Esophagus muscularis mucosa (tissue), 4 donors: ENCODE results near the gene KRTAP10-7. TPM values are rescaled to one million over a fixed set of nuclear protein-coding genes. Genes with fewer than 3 reads are reported as not detected.
"Not testable (repeated sequence)": the region's sequence is repeated elsewhere in the genome, so short reads cannot be mapped to it uniquely, and the experiment has no call there.

Experiments
- DNase-seq: peaks from one replicate; pipeline ENCODE4 v3.0.0-alpha.2; 2017; ENCODE audit errors: extremely low spot score
- H3K27ac ChIP-seq, 4 donors: fragments of 200-600 bp; sonication (generic); replicated peaks in 1 of 4; 1 replicate in 3 of 4; 2 replicates in 1 of 4; pipeline ENCODE4 v1.5.1; 2016 to 2019; ENCODE audit warnings: mild to moderate bottlenecking in 1 of 4
- H3K27me3 ChIP-seq, 4 donors: fragments of 200-600 bp; sonication (generic); one replicate each; pipeline versions ENCODE4 v1.5.1 to v1.6.0; 2016 to 2019
- H3K36me3 ChIP-seq, 4 donors: fragments of 200-600 bp; sonication (generic); one replicate each; pipeline ENCODE4 v1.5.1; 2016 to 2019
- H3K4me1 ChIP-seq, 4 donors: fragments of 200-600 bp; sonication (generic); one replicate each; pipeline ENCODE4 v1.5.1; 2016 to 2019
- H3K4me3 ChIP-seq, 4 donors: fragments of 200-600 bp; sonication (generic); 1 replicate in 2 of 4; 2 replicates in 2 of 4; pipeline ENCODE4 v1.5.1; 2016 to 2019; ENCODE audit warnings: mild to moderate bottlenecking in 4 of 4, moderate library complexity in 1 of 4
- H3K9me3 ChIP-seq, 4 donors: fragments of 200-600 bp; sonication (generic); 1 replicate in 3 of 4; 2 replicates in 1 of 4; pipeline ENCODE4 v1.5.1; 2016 to 2019
- EP300 ChIP-seq: sonication (generic); formaldehyde crosslinking; IDR thresholded peaks from one replicate; pipeline ENCODE4 v1.6.1; 2017; ENCODE audit warnings: antibody characterized with exemption
- POLR2A ChIP-seq: fragments of 450-650 bp; IDR thresholded peaks from one replicate; pipeline ENCODE4 v1.6.1; 2017; ENCODE audit warnings: antibody characterized with exemption, moderate library complexity, mild to moderate bottlenecking, low read depth
- POLR2AphosphoS5 ChIP-seq, 2 donors: sonication (generic); formaldehyde crosslinking; IDR thresholded peaks; one replicate each; pipeline ENCODE4 v1.6.1; 2017; ENCODE audit warnings: antibody characterized with exemption in 2 of 2
- WGBS: methylation state at CpG from one replicate; pipeline ENCODE4 v1.1.5; 2018; 5-methylcytosine and 5-hydroxymethylcytosine counted together
- intact Hi-C: fragments of 100-400 bp; cut with DNase I; formaldehyde crosslinking; loops from one replicate; pipeline ENCODE4 v1.15.1; 2023
- total RNA-seq, 4 donors: library from RNA; depleted of rRNA; stranded (reverse); fragments of >200 nt; gene quantifications; one replicate each; pipeline versions ENCODE4 v1.1.0 to v1.2.1, GENCODE V29; 2016
- TF ChIP-seq, protein P1 (sequence below), 3 experiments: fragments of 200-600 bp in 2 of 3; fragments of 450-650 bp in 1 of 3; sonication (generic) in 2 of 3; IDR thresholded peaks; one replicate each; pipeline ENCODE4 v1.5.1; 2017 to 2019; ENCODE audit warnings: antibody characterized with exemption in 3 of 3, mild to moderate bottlenecking in 2 of 3, moderate library complexity in 1 of 3

KRTAP10-7 gene
- total RNA-seq, 4 donors from 2014 or later: not detected

DNA sequence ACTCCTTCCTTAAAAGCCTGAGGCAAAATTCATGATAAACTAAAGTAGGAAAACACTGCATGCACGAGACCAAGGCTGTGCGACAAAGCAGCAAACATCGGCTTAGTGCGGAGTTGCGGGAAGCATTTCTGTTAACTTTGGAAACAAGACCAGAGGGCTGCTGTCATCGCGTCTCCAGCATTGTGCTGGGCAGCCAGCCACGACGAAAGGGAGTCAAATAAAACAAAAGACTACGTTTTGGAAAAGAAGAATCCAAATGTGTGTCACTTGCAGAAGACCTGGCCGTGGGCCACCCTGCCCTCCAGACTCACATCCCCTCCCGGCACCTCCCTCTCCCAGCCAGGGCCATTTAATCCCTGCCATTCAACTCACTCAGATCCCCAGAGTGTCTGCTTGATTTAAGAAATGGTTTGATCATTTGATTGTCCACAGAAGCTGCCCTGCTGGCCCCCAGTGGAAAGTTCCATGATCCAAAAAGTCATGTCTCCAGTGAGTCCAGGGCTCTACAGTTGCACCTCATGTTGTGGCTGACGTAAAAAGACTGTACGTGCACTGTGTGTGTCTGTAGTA lies 43.4 kb downstream of the KRTAP10-7 start:
- no peaks in the 10 kb centered on the region for H3K4me1 ChIP-seq
- TF ChIP-seq POLR2A: no peak
- TF ChIP-seq, protein P1, sequence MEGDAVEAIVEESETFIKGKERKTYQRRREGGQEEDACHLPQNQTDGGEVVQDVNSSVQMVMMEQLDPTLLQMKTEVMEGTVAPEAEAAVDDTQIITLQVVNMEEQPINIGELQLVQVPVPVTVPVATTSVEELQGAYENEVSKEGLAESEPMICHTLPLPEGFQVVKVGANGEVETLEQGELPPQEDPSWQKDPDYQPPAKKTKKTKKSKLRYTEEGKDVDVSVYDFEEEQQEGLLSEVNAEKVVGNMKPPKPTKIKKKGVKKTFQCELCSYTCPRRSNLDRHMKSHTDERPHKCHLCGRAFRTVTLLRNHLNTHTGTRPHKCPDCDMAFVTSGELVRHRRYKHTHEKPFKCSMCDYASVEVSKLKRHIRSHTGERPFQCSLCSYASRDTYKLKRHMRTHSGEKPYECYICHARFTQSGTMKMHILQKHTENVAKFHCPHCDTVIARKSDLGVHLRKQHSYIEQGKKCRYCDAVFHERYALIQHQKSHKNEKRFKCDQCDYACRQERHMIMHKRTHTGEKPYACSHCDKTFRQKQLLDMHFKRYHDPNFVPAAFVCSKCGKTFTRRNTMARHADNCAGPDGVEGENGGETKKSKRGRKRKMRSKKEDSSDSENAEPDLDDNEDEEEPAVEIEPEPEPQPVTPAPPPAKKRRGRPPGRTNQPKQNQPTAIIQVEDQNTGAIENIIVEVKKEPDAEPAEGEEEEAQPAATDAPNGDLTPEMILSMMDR (IDR thresholded peaks at IDR 0.05): no peak
- TF ChIP-seq EP300: no peak
- no peak for TF ChIP-seq POLR2AphosphoS5 (IDR thresholded peaks at IDR 0.05)
- intact Hi-C loops: no loop called here
- H3K9me3 ChIP-seq: peaks cover 0 to 30% (median 9%) of the 10 kb centered on the region in 4 donors
- 54% methylated on average over 14 of the region's 14 CpGs for WGBS
- DNase-seq: peak; percentile 77
- H3K27ac ChIP-seq: no peak overlapping the region
- no peak overlapping the region for H3K4me3 ChIP-seq
- peaks cover 0 to 57% (median 2%) of the 10 kb centered on the region in 4 donors for H3K27me3 ChIP-seq
- no peaks in the 10 kb centered on the region for H3K36me3 ChIP-seq

DNA sequence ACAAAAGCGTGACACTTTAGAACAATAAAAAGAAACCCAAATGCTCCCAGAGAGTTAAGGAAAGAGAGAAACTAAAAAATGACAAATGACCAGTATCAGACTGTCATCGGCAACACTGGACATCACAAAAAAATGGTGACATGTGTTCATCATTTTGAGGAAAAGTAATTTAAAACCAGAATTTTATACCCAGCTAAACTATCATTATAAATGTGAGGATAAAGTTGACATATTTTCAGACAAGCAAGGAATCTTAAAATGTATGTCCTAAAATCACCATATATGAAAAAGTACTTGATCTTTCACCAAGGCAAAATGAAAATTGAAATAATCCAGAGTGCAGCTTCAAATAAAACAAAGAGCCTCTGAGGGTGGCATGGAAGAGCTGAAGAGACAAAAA lies 44.5 kb downstream of the KRTAP10-7 start:
- no peak for DNase-seq
- Histone ChIP-seq H3K9me3 (peaks cover 0 to 30% (median 9%) of the 10 kb centered on the region in 4 donors), H3K27ac (no peak overlapping the region), H3K27me3 (peaks cover 0 to 57% (median 0%) of the 10 kb centered on the region in 4 donors), H3K36me3 (no peaks in the 10 kb centered on the region), H3K4me3 (no peak overlapping the region), H3K4me1 (no peaks in the 10 kb centered on the region)
- WGBS: 47% methylated on average over 2 of the region's 2 CpGs
- no peak for TF ChIP-seq POLR2A
- TF ChIP-seq EP300: no peak
- TF ChIP-seq, protein P1 (IDR thresholded peaks at IDR 0.05): no peak
- no peak for TF ChIP-seq POLR2AphosphoS5 (IDR thresholded peaks at IDR 0.05)
- intact Hi-C loops: no loop called here

DNA sequence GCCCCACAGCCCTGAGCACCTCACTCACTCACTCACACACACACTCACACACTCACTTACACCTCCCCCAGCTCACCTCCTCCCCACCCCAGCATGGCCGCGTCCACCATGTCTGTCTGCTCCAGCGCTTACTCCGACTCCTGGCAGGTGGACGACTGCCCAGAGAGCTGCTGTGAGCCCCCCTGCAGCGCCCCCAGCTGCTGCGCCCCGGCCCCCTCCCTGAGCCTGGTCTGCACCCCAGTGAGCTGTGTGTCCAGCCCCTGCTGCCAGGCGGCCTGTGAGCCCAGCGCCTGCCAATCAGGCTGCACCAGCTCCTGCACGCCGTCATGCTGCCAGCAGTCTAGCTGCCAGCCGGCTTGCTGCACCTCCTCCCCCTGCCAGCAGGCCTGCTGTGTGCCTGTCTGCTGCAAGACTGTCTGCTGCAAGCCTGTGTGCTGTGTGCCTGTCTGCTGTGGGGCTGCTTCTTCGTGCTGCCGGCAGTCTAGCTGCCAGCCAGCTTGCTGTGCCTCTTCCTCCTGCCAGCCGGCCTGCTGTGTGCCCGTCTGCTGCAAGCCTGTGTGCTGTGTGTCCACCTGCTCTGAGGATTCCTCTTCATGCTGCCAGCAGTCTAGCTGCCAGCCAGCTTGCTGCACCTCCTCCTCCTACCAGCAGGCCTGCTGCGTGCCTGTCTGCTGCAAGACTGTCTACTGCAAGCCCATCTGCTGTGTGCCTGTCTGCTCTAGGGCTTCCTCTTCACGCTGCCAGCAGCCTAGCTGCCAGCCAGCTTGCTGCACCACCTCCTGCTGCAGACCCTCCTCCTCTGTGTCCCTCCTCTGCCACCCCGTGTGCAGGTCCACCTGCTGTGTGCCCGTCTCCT lies 46.2 kb downstream of the KRTAP10-7 start, which contains the start of gene KRTAP10-11:
TSS of gene KRTAP10-11 (plus strand) at position 49 of the 856 bp plus-strand sequence. CDS start at position 94, 45 bp downstream.
- DNase-seq: peak; percentile 24
- 73% methylated on average over 10 of the region's 21 CpGs for WGBS
- intact Hi-C loops, H3K36me3 ChIP-seq, H3K27ac ChIP-seq, H3K4me1 ChIP-seq, H3K4me3 ChIP-seq: not testable (repeated sequence)
- peaks cover 0 to 21% (median 9%) of the 10 kb centered on the region in 4 donors for H3K9me3 ChIP-seq
- H3K27me3 ChIP-seq: peaks cover 0 to 56% (median 0%) of the 10 kb centered on the region in 4 donors

DNA sequence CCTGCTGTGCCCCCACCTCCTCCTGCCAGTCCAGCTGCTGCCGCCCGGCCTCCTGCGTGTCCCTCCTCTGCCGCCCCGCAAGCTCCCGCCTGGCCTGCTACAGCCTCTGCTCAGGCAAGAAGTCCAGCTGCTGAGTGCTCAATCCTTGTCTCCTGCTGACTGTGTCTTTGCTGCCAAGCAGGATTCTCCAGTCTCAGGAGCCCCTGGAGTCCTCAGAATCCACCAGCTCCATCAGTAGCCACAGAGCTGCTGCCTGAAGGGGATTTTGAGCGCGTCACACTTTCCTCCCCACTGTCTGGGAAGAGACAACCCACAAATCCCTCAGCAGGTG lies 46.8 kb downstream of the KRTAP10-7 start:
- Histone ChIP-seq H3K4me3 (no peak overlapping the region), H3K36me3 (no peaks in the 10 kb centered on the region), H3K9me3 (peaks cover 0 to 21% (median 9%) of the 10 kb centered on the region in 4 donors), H3K4me1 (no peaks in the 10 kb centered on the region), H3K27me3 (peaks cover 0 to 55% (median 0%) of the 10 kb centered on the region in 4 donors), H3K27ac (no peak overlapping the region)
- WGBS: 48% methylated on average over 5 of the region's 8 CpGs
- peak; percentile 68 for DNase-seq
- TF ChIP-seq, protein P1 (IDR thresholded peaks at IDR 0.05): no peak
- TF ChIP-seq EP300 (no peak), POLR2A (no peak), POLR2AphosphoS5 (IDR thresholded peaks at IDR 0.05) (no peak)
- intact Hi-C loops: no loop called here

DNA sequence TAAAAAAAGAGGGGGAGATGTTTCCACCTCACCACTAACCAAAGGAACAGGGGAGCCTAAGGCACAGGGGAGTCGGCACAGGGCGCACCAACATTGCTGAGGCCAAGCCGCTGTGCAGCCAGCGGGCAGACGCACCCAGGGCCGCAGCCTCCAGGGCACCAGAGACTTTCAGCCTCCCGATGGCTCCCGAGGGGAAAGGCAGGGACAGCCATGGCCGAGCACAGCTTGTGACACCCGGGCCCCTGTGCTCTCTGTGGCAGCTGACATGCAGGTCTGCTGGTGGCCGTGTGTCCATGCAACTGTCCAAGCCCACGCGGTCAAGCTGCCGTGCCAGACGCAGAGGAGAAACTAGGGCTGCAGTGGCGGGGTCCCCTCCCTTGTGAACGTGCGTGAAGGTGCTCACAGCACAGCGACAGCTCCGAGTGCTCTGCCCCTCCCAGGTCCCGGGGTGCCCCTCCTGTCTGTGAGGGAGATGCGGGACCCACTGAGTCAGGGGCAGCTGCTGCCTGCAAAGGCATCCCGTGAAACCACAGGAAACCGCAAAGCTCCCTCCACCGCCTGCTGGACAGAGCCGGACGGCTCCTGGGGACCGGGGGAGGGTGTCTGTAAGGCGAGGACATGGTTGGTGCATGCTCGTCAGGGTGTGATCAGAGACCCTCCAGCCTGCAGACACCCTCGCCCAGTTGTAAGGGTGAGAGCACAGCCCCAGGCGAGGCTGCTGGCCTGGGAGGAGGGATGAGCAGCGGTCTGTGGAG lies 48.3 kb downstream of the KRTAP10-7 start:
- TF ChIP-seq POLR2A (no peak), EP300 (no peak), POLR2AphosphoS5 (IDR thresholded peaks at IDR 0.05) (no peak)
- TF ChIP-seq, protein P1 (IDR thresholded peaks at IDR 0.05): no peak
- Histone ChIP-seq H3K27ac (no peak overlapping the region), H3K4me1 (no peaks in the 10 kb centered on the region), H3K36me3 (no peaks in the 10 kb centered on the region), H3K4me3 (no peak overlapping the region), H3K9me3 (peaks cover 0 to 18% (median 7%) of the 10 kb centered on the region in 4 donors), H3K27me3 (peaks cover 0 to 58% (median 0%) of the 10 kb centered on the region in 4 donors)
- peak; percentile 84 for DNase-seq
- 73% methylated on average over 27 of the region's 33 CpGs for WGBS
- intact Hi-C loops: no loop called here
